Measurements from ENCODE around the gene ANO1.

Gene ANO1

DNA sequence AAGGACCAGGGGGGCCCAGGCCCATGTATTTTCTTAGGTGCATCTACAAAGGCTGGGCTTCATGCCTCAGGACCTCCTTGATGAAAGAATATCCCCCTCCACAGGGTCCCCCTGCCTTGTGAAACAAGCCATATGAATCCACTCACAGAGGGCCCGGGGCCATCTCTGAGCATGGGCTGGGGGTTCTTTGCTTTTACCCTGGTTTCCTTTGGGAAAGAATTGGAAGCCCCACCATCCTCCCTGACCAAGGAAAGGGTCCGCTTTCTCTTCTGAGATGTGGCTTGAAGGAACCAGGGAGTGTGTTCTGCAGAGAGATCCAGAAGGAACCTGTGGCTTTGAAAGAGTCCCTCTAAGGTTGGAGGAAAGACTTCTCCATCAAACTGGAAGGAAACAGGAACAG is 9.2 kb upstream of the ANO1 start:
- H3K36me3 ChIP-seq (ENCODE audit: control insufficient read depth, insufficient read depth, low read length), result no peaks in the 10 kb centered on the region
- H3K4me3 ChIP-seq (ENCODE audit: low read length), result no peak overlapping the region
- H3K27me3 ChIP-seq (ENCODE audit: control insufficient read depth, insufficient read depth, low read length), result peaks cover 4% of the 10 kb centered on the region
- H3K9ac ChIP-seq (ENCODE audit: low read length), result no peak overlapping the region
- no peak overlapping the region for H3K27ac ChIP-seq (ENCODE audit: low read depth, low read length)
- H3K4me1 ChIP-seq (ENCODE audit: control insufficient read depth, insufficient read depth, low read length), result no peaks in the 10 kb centered on the region

DNA sequence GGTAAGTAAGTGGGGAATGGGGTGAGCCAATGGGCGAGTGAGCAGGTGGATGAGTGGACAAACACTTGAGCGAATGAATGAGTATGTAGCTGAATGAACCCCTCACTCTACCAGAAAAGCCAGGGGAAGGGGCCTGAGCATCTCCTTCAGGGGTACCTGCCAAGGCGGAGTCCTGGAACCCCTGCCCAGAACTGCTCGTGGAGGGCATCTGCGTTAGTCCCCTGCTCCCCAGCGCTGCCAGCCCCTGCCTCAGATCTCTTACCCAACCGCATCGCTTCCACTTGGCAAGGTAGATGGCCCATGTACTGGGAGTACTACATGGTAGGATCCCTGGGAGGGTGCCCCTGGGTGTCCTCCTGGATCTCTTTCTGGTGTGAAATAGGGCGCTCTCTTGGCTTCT is 7.4 kb upstream of the ANO1 start:
- no peak overlapping the region for H3K9ac ChIP-seq (ENCODE audit: low read length)
- peaks cover 8% of the 10 kb centered on the region for H3K27me3 ChIP-seq (ENCODE audit: control insufficient read depth, insufficient read depth, low read length)
- H3K36me3 ChIP-seq (ENCODE audit: control insufficient read depth, insufficient read depth, low read length), result no peaks in the 10 kb centered on the region
- no peak overlapping the region for H3K4me3 ChIP-seq (ENCODE audit: low read length)
- no peak overlapping the region for H3K27ac ChIP-seq (ENCODE audit: low read depth, low read length)
- H3K4me1 ChIP-seq (ENCODE audit: control insufficient read depth, insufficient read depth, low read length), result no peaks in the 10 kb centered on the region

DNA sequence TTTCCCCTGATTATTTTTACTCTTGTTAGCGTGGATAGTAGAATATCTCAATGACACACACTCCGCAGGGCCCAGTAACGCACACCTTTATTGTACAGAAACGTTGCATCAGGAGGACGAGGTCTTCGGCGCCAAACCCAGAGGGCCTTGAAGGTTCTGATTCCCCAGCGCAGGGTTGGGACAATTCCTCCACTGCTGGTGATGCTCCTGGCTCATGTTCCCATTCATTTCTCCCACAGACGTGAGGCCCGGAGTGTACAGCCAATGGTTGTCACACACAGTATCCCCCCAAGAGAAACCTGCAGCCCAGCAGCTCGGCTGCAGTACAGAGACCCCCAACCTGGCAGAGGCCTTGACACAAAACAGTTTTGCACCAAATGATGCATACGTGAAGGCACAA is 6.1 kb upstream of the ANO1 start:
- peaks cover 8% of the 10 kb centered on the region for H3K27me3 ChIP-seq (ENCODE audit: control insufficient read depth, insufficient read depth, low read length)
- H3K27ac ChIP-seq (ENCODE audit: low read depth, low read length), result no peak overlapping the region
- no peaks in the 10 kb centered on the region for H3K36me3 ChIP-seq (ENCODE audit: control insufficient read depth, insufficient read depth, low read length)
- no peak overlapping the region for H3K9ac ChIP-seq (ENCODE audit: low read length)
- no peaks in the 10 kb centered on the region for H3K4me1 ChIP-seq (ENCODE audit: control insufficient read depth, insufficient read depth, low read length)
- no peak overlapping the region for H3K4me3 ChIP-seq (ENCODE audit: low read length)

DNA sequence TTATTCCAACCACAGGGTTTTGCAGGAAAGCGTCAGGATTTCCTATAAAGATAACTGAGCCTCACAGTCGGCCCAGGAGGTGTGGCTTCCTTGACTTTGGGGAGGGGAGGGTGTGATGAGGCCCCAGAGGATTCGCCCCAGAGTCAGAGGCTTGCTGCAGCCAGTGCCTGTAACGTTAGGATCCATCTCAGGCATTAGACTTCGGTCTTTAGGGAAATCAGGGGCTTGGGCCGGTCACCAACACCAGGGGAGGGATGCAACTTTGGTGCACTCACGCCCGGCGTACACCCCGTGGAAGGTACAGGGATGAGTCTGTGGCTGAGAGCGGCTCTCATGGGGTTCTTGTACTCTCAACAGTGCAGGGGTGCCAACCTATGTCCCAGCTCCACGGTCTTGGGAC is 5.7 kb upstream of the ANO1 start:
- H3K9ac ChIP-seq (ENCODE audit: low read length), result no peak overlapping the region
- H3K36me3 ChIP-seq (ENCODE audit: control insufficient read depth, insufficient read depth, low read length), result no peaks in the 10 kb centered on the region
- H3K27ac ChIP-seq (ENCODE audit: low read depth, low read length), result no peak overlapping the region
- H3K27me3 ChIP-seq (ENCODE audit: control insufficient read depth, insufficient read depth, low read length), result peaks cover 11% of the 10 kb centered on the region
- H3K4me3 ChIP-seq (ENCODE audit: low read length), result no peak overlapping the region
- H3K4me1 ChIP-seq (ENCODE audit: control insufficient read depth, insufficient read depth, low read length), result no peaks in the 10 kb centered on the region

DNA sequence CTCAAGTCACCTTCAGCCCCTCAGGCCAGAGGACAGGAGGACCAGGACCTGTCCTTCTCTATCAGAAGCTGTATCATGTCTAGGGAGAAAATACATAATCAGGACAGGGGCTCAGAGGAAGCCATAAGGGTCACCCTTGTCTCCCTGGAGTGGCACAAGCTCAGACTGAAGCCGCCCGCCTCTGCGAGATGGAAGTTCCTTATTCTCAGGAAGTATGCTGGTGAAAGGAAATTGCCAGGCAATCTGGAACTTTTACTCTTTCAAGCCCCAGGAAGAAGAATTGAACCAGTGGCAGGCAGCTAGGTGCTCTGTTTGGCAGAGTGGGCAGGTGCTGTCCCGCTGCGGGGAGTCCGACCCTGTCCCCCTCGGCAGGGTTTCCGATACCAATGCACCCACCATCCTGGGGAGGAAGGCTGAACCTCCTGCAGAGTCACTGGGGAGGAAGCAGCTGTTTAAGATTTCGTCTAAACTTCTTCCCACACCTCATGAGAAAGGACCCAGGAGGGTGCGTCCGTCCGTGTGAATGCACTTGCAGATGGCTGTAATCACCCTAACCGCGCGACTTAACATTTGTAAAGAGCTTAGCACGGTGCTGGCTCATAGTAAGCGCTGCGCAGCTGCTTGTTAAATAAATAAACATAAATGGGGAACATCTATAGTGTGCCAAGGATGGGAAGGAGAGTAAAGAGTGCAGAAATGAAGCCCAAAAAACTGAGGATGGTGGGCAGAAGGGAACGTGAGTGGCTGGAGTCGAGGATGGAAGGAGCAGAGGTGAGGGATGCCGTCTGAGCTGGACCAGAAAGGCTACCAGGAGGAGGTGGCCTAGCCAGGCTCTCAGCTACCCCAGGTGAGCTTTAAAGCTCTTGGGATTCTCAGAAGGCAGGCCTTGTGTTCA is 5.0 kb upstream of the ANO1 start:
- Histone ChIP-seq H3K27me3 (ENCODE audit: control insufficient read depth, insufficient read depth, low read length) (peaks cover 11% of the 10 kb centered on the region), H3K4me1 (ENCODE audit: control insufficient read depth, insufficient read depth, low read length) (no peaks in the 10 kb centered on the region), H3K4me3 (ENCODE audit: low read length) (no peak overlapping the region), H3K9ac (ENCODE audit: low read length) (no peak overlapping the region), H3K36me3 (ENCODE audit: control insufficient read depth, insufficient read depth, low read length) (no peaks in the 10 kb centered on the region), H3K27ac (ENCODE audit: low read depth, low read length) (no peak overlapping the region)

DNA sequence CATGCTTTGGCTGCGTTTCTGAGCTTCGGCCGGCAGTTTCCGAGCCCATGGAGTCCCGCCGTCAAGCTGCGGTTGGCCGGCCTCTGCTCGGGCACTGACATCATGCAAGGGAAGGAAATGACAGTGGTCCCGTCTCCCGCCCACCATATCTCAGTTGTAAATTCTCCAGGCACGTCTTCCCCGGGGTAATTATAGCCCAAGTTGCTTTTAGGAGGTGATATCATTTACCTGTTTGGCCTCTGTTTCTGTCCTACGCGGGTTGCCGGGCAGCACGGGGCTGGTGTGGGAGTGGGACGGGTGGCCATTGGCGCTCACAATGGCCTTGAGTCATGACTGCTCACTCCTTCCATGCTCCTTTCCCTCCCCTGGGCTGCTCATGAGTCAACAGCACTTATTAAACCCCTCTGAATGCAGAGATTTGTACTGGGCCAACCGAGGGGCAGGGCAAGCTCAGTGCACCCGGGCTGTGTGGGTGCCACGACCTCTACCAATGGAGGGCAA is 4.2 kb upstream of the ANO1 start:
- Histone ChIP-seq H3K4me1 (ENCODE audit: control insufficient read depth, insufficient read depth, low read length) (no peaks in the 10 kb centered on the region), H3K9ac (ENCODE audit: low read length) (no peak overlapping the region), H3K27ac (ENCODE audit: low read depth, low read length) (no peak overlapping the region), H3K36me3 (ENCODE audit: control insufficient read depth, insufficient read depth, low read length) (no peaks in the 10 kb centered on the region), H3K27me3 (ENCODE audit: control insufficient read depth, insufficient read depth, low read length) (peaks cover 14% of the 10 kb centered on the region), H3K4me3 (ENCODE audit: low read length) (no peak overlapping the region)

DNA sequence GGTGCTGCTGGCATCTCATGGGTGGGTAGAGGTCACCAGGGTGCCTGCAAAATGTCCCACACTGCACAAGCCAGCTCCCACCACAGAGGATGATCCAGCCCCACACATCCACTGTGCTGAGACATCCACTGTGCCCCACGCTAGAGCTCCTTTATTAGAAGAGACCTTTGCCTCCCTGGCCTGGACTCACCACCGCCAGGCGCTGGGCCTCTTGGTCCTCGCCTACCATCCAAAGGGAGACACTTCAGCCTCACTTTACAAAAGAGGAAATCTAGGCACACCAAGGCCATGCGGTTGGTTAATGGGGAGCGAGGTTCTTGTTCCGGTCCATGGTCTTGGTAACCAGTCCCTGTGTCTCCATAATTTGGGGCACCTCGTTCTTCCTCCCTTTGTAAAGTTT is 3.4 kb upstream of the ANO1 start:
- Histone ChIP-seq H3K9ac (ENCODE audit: low read length) (no peak overlapping the region), H3K36me3 (ENCODE audit: control insufficient read depth, insufficient read depth, low read length) (no peaks in the 10 kb centered on the region), H3K4me1 (ENCODE audit: control insufficient read depth, insufficient read depth, low read length) (no peaks in the 10 kb centered on the region), H3K4me3 (ENCODE audit: low read length) (no peak overlapping the region), H3K27me3 (ENCODE audit: control insufficient read depth, insufficient read depth, low read length) (peaks cover 20% of the 10 kb centered on the region), H3K27ac (ENCODE audit: low read depth, low read length) (no peak overlapping the region)

DNA sequence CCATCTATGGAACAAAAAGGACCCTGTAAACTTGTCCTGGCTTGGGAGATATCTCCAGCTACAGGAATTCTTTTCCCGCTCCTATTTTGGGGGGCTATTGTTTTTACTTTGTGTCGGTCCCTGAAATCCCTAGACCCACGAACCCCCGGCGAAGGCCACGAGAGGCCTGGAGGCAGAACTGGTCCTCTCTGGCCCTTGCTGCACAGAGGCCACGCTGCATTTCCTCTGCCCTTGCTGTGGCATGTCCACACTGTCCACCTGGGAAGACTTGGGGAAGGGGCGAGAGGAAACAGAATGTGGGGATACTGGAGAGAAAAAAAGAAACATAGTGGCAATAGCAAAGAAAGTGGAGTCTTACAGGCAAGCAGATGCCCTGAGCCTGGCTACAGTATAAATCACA is 2.3 kb upstream of the ANO1 start:
- H3K27me3 ChIP-seq (ENCODE audit: control insufficient read depth, insufficient read depth, low read length), result peaks cover 20% of the 10 kb centered on the region
- no peaks in the 10 kb centered on the region for H3K4me1 ChIP-seq (ENCODE audit: control insufficient read depth, insufficient read depth, low read length)
- no peak overlapping the region for H3K4me3 ChIP-seq (ENCODE audit: low read length)
- H3K27ac ChIP-seq (ENCODE audit: low read depth, low read length), result no peak overlapping the region
- no peak overlapping the region for H3K9ac ChIP-seq (ENCODE audit: low read length)
- H3K36me3 ChIP-seq (ENCODE audit: control insufficient read depth, insufficient read depth, low read length), result no peaks in the 10 kb centered on the region

DNA sequence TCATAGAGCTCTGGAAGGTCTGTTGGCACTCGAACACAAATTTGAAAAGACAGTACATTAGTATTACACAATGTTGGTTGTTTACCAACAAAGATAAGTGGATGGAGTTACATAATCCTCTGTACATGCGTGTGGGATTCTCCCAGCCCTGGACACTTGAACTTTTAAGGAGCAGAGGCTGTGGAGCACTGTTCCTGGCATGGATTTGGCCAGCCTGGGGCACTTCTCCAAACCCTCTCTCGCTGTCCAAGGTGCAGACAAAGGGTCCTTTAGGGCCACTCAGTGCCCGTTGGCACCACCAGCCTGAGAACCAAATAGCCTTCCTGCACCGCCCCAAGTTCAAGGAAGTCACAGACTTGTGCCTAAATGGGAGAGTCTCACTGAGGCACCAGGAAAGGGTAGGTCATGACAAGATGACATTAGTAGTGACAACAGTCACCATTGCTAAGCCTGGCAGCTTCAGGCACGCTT is 1.6 kb upstream of the ANO1 start:
- H3K4me1 ChIP-seq (ENCODE audit: control insufficient read depth, insufficient read depth, low read length), result no peaks in the 10 kb centered on the region
- H3K4me3 ChIP-seq (ENCODE audit: low read length), result no peak overlapping the region
- H3K36me3 ChIP-seq (ENCODE audit: control insufficient read depth, insufficient read depth, low read length), result no peaks in the 10 kb centered on the region
- H3K27ac ChIP-seq (ENCODE audit: low read depth, low read length), result no peak overlapping the region
- H3K27me3 ChIP-seq (ENCODE audit: control insufficient read depth, insufficient read depth, low read length), result peaks cover 20% of the 10 kb centered on the region
- no peak overlapping the region for H3K9ac ChIP-seq (ENCODE audit: low read length)

DNA sequence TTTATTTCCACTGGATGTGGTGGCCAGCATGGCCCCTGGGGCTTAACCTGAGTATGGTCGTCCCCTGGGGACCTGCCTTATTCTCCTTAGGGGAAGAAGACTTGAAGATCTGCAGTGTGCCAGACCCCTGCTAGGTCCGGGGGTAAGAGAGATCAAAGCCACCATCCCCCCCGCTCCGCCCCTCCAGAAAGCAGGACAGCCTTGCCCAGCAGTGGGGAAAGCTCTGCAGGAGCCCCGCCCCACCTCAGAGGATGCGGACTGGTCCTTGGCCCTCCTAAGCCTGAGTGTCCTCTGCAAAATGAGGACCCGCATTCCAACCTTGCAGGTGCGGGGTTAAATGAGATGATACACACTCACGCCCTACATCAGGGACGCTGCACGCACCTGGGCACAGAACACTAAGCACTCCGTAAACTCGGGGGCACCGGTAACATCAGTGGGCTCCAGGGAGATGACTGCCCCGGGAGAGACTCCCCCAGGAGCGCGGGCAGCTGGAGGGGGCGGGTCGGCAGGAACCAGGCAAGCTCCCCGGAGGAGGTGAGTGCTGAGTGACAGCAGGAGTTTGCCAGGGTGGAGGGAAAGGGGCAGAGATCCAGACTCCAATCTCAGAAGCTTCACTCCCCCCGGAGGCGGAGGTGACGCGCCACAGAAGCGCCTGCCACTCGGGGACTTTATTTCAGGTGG is 564 bp upstream of the ANO1 start:
- Histone ChIP-seq H3K36me3 (ENCODE audit: control insufficient read depth, insufficient read depth, low read length) (no peaks in the 10 kb centered on the region), H3K9ac (ENCODE audit: low read length) (no peak overlapping the region), H3K27ac (ENCODE audit: low read depth, low read length) (no peak overlapping the region), H3K4me1 (ENCODE audit: control insufficient read depth, insufficient read depth, low read length) (no peaks in the 10 kb centered on the region), H3K27me3 (ENCODE audit: control insufficient read depth, insufficient read depth, low read length) (peaks cover 20% of the 10 kb centered on the region), H3K4me3 (ENCODE audit: low read length) (no peak overlapping the region)

DNA sequence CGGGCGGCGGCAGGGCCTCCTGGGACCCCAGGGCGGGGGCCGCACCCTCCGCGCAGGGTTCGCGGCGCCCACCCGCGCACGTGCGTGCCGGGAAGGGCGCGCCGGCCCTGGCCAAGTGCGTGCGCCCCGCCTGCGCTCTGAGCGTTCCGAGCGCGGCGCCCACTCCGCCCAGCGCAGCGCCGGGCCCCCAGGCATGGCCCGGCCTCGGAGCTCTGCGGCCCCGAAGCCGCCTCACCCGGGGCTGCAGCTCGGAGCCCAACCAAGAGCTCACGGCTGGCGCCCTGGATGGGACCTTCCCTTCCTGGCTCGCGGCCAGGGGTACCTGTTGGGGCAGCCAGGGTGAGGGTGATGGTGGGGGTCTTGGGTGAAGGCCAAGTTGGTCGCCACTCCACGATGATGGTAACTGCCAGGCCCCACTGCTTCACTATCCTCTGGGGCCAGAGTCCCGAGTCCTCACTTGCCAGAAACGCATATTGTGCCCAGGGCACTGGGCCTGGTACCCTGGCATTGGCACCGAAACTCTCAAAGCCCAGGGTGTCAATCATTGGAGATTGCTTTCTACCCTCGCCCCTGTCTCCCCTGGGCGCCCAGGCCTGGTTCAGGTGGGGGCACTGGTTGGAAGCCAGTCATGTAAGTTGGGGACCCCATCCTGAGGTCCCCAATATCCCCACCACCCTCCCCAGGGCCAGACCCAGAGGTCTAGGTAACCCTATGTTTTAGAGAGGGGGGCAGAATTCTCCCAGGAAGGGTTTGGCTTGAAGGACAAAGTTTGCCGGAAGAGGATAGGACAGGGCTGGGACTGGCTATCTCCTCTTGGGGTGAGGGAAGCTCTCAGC is 882 bp downstream of the ANO1 start:
- no peak overlapping the region for H3K27ac ChIP-seq (ENCODE audit: low read depth, low read length)
- no peaks in the 10 kb centered on the region for H3K36me3 ChIP-seq (ENCODE audit: control insufficient read depth, insufficient read depth, low read length)
- no peak overlapping the region for H3K9ac ChIP-seq (ENCODE audit: low read length)
- H3K27me3 ChIP-seq (ENCODE audit: control insufficient read depth, insufficient read depth, low read length), result peaks cover 15% of the 10 kb centered on the region
- H3K4me3 ChIP-seq (ENCODE audit: low read length), result peak overlapping the region; percentile 37
- H3K4me1 ChIP-seq (ENCODE audit: control insufficient read depth, insufficient read depth, low read length), result no peaks in the 10 kb centered on the region

DNA sequence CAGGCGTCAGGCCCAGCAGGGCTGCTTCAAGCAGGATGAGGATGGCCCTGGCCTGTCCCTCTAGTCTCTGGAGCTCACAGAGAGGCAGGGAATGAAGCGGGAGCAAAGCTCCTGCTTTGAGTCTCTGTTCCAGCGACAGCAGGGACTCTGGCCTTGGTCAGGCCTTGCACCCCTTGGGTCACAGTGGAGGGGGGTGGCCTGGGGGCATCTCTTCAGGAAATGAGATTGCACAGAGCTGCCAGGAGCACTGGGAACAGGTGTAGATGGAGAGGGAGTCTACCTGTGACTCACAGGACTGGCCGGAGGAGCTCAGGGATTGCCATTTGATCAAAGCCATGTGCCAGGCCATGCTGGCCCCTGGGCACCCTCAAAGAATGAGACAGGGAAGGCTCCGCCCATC is 1.6 kb downstream of the ANO1 start:
- H3K36me3 ChIP-seq (ENCODE audit: control insufficient read depth, insufficient read depth, low read length), result no peaks in the 10 kb centered on the region
- no peak overlapping the region for H3K27ac ChIP-seq (ENCODE audit: low read depth, low read length)
- H3K4me3 ChIP-seq (ENCODE audit: low read length), result no peak overlapping the region
- H3K4me1 ChIP-seq (ENCODE audit: control insufficient read depth, insufficient read depth, low read length), result no peaks in the 10 kb centered on the region
- no peak overlapping the region for H3K9ac ChIP-seq (ENCODE audit: low read length)
- peaks cover 12% of the 10 kb centered on the region for H3K27me3 ChIP-seq (ENCODE audit: control insufficient read depth, insufficient read depth, low read length)

All from rectal smooth muscle tissue (tissue), 1 donor.